Thymus (tissue), 11 donors: Measurements from ENCODE around the gene CDCA7L. TPM values are rescaled to one million over a fixed set of nuclear protein-coding genes. Genes with fewer than 3 reads are reported as not detected.
"Not testable (repeated sequence)": the region's sequence is repeated elsewhere in the genome, so short reads cannot be mapped to it uniquely, and the experiment has no call there.

Experiments used
- DNase-seq, 9 donors: peaks; one replicate each; pipeline ENCODE4 v3.0.0-alpha.2; 2013; ENCODE audit warnings: low spot score in 9 of 9, low read depth in 6 of 9, missing footprints in 1 of 9
- H3K27ac ChIP-seq, 2 donors: one replicate each; pipeline ENCODE4 v1.5.1; 2013; ENCODE audit warnings: control low read depth in 1 of 2, low read depth in 1 of 2, low read length in 1 of 2, mild to moderate bottlenecking in 1 of 2, moderate library complexity in 1 of 2
- H3K27me3 ChIP-seq, 2 donors: one replicate each; pipeline ENCODE4 v1.5.1; 2013; ENCODE audit warnings: low read length in 1 of 2; ENCODE audit not compliant: control insufficient read depth in 2 of 2, insufficient read depth in 1 of 2
- H3K36me3 ChIP-seq, 2 donors: one replicate each; pipeline ENCODE4 v1.5.1; 2013; ENCODE audit warnings: low read length in 1 of 2, mild to moderate bottlenecking in 1 of 2, moderate library complexity in 1 of 2; ENCODE audit not compliant: control insufficient read depth in 2 of 2, insufficient read depth in 2 of 2
- H3K4me1 ChIP-seq, 2 donors: one replicate each; pipeline ENCODE4 v1.5.1; 2013; ENCODE audit warnings: low read length in 2 of 2; ENCODE audit not compliant: control insufficient read depth in 2 of 2, insufficient read depth in 2 of 2
- H3K4me3 ChIP-seq, 2 donors: one replicate each; pipeline ENCODE4 v1.5.1; 2013; ENCODE audit warnings: low read length in 2 of 2, control low read depth in 1 of 2, mild to moderate bottlenecking in 1 of 2
- H3K9me3 ChIP-seq, 2 donors: one replicate each; pipeline ENCODE4 v1.5.1; 2013; ENCODE audit warnings: low read length in 1 of 2, mild to moderate bottlenecking in 1 of 2; ENCODE audit not compliant: control insufficient read depth in 2 of 2, insufficient read depth in 1 of 2
- WGBS: extraction: QIAGEN DNeasy Blood & Tissue Kit; methylation state at CpG from one replicate; pipeline ENCODE4 v1.1.7; 2013; 5-methylcytosine and 5-hydroxymethylcytosine counted together
- polyA plus RNA-seq: library from polyadenylated mRNA; stranded (reverse); fragments of 200-250 nt; gene quantifications from one replicate; pipeline ENCODE4 v1.2.3, GENCODE V29; 2013
- total RNA-seq: library from RNA; stranded (reverse); fragments of 120-200 nt; gene quantifications from one replicate; pipeline ENCODE4 v1.2.4, GENCODE V29; 2013
- donor health status: healthy.

Gene CDCA7L
- total and polyA plus RNA-seq, 2 donors: 31.4 to 73.8 TPM

DNA sequence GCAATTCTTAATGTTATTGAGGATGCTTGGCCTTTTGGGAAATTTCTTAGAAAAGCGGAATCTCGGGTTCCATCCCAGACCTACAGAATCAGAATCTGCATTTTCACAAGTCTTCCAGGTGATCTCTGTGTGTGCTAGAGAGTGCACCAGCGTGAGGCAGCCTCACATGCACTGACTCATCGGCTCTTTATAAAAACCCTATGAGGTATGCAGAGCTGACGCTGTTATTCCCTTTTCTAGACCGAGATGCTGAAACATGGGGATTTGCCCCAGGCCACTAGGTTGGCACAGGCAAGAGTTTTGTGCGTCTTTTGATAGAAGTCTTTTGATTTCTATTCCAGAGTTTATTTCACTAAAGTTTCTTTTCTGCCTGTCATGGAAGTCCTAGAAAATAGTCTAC lies 61.2 kb downstream of the CDCA7L start:
- no peaks in the 10 kb centered on the region for H3K9me3 ChIP-seq
- no peaks in the 10 kb centered on the region for H3K4me1 ChIP-seq
- no peak overlapping the region for H3K4me3 ChIP-seq
- H3K27me3 ChIP-seq: no peaks in the 10 kb centered on the region
- no peak for DNase-seq
- H3K27ac ChIP-seq: no peak overlapping the region
- H3K36me3 ChIP-seq: no peaks in the 10 kb centered on the region
- WGBS: 98% methylated on average over 7 of the region's 7 CpGs

DNA sequence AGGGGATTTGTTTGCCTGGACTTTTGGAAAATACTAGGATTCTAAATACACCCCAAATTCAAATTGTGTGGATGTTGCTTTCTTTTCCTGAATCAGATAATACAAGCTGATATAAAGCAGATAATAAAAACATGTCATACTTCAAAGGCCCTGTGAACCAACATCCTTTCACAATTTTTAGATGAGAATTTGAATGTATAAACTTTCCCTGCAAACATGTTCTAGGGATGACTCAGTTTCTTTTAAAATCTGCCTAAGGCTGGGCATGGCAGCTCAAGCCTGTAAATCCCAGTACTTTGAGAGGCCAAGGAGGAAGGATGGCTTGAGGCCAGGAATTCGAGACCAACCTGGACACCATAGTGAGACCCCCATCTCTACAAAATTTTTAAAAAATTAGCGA lies 62.2 kb downstream of the CDCA7L start:
- WGBS: 100% methylated on average over 2 of the region's 2 CpGs
- not testable (repeated sequence) for DNase-seq, H3K4me3 ChIP-seq

DNA sequence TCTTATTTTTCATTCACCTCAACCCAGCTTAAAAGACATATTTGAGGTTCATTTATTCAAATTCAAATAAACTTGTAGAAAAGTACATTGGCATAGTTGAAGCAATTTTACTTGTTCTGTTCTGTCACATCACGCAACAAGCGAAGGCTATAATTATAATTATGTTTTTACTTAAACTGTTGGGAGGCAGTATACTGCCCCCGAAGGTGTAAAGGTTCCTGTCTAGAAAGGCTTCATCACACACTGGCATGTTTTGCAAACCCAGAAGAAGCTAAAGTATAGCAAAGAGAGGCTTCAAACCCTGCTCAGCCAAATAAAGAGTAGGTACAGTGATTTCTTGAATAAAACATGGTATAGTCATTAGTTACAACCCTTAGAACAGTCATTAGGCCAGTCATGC lies 62.6 kb downstream of the CDCA7L start:
- Histone ChIP-seq H3K4me3 (no peak overlapping the region), H3K27me3 (no peaks in the 10 kb centered on the region), H3K27ac (no peak overlapping the region), H3K9me3 (no peaks in the 10 kb centered on the region), H3K36me3 (no peaks in the 10 kb centered on the region), H3K4me1 (no peaks in the 10 kb centered on the region)
- WGBS: 99% methylated on average over 3 of the region's 3 CpGs
- no peak for DNase-seq

More for the DNA sequence above, 62.2 kb downstream of the CDCA7L start:
- H3K9me3 ChIP-seq, H3K27me3 ChIP-seq, H3K27ac ChIP-seq, H3K4me1 ChIP-seq, H3K36me3 ChIP-seq: not testable (repeated sequence)

DNA sequence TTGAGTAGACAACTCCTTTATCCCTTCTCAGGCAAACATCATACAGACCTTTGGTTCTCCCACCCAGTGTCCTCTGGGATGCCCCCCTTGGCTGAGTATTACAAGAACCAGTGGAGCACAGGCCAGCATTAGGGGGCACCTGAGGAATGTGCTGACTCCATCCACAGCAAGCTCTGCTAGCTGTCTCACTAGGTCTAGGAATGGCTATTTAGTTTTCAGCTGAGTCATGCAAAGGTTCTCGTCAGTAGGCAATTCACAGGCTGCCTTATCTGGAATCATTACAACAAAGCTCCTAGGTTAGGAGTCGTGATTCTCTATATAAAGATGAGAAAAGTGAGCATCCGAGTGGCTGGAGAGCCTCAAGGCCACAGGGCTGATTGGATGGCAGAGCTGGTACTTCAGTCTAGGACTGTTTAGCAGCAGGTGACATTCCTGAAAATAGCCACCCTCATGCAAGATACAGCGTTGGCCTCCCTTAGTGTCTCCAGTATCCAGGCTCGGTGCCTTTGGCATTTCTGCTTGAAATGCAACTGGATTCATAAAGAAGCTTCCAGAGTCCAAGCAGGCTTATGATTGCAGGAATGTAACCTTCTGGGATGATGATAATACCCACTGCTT lies 75.8 kb downstream of the CDCA7L start:
- H3K4me1 ChIP-seq: no peaks in the 10 kb centered on the region
- DNase-seq: no peak
- H3K27me3 ChIP-seq: no peaks in the 10 kb centered on the region
- H3K36me3 ChIP-seq: no peaks in the 10 kb centered on the region
- no peak overlapping the region for H3K27ac ChIP-seq
- WGBS: 76% methylated on average over 5 of the region's 5 CpGs
- H3K4me3 ChIP-seq: no peak overlapping the region
- no peaks in the 10 kb centered on the region for H3K9me3 ChIP-seq

DNA sequence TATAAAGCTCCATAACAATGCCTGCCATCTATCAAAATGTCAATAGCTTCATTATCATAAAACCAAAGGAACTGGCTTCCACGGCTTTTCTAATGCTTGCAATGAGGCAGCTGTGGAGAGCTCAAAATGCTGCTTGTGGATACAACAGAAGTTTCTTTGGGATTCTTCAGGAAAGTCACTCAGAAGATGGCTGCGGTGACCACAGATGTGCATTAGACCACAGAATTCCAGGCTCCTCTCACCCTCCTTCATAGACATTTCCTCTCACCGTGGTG lies 77.2 kb downstream of the CDCA7L start:
- no peaks in the 10 kb centered on the region for H3K4me1 ChIP-seq
- H3K4me3 ChIP-seq: no peak overlapping the region
- DNase-seq: no peak
- WGBS: 90% methylated on average over 3 of the region's 3 CpGs
- no peaks in the 10 kb centered on the region for H3K9me3 ChIP-seq
- no peaks in the 10 kb centered on the region for H3K27me3 ChIP-seq
- no peak overlapping the region for H3K27ac ChIP-seq
- H3K36me3 ChIP-seq: no peaks in the 10 kb centered on the region

DNA sequence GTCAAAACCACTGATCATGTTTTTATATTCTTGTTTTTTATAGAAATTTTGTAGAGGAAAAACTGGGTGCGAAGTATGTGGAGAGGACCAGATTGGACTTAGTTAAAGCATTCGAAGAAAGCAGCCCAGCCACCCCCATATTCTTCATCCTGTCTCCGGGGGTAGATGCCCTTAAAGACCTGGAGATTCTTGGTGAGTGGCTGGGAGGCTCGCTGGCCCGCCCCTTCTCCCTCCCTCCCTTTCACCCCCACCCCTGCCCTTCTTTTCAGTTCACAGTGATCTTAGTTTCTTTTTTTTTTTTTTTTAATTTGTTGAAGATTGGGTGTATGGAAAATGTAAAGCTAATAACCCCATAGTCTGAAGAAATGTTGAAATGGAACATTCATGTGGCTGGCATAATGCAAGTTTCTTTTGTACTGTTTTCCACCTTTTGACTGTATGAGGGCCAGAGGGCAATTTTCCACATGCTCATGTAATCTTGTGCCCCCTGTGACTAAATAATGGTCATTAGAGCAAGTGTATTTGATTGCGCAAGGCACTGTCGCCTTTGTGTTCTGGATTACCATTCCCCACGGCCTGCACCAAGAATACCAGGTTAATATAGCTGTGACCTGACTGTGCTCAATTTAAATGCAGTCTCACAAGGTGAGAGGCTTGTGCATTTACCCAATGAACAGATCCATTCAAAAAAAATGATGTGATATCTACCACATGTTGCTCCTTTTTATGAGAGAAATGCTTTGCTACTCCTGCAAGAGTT lies 77.7 kb downstream of the CDCA7L start:
- H3K27ac ChIP-seq: no peak overlapping the region
- H3K36me3 ChIP-seq: no peaks in the 10 kb centered on the region
- H3K4me3 ChIP-seq: no peak overlapping the region
- no peak for DNase-seq
- no peaks in the 10 kb centered on the region for H3K27me3 ChIP-seq
- WGBS: 97% methylated on average over 8 of the region's 8 CpGs
- H3K9me3 ChIP-seq: no peaks in the 10 kb centered on the region
- no peaks in the 10 kb centered on the region for H3K4me1 ChIP-seq

DNA sequence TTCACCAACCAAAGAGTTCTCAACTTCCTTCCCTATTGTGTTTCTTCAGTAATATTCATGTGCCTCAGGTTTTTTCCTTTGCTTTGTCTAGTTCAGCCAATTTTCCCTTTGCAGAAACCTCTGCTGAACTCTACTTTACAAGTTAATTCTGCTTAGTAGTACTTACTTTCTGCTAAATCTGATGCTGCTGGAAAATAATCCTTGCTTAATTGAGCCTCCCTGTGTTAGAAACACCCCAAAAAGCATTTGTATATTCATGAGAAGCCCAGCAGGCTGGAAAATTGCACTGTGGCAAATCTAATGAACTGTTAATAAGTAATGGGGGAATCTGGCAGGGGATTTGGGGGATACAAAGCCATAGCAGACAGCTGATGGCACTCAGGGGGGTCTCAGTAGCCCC lies 78.5 kb downstream of the CDCA7L start:
- no peaks in the 10 kb centered on the region for H3K27me3 ChIP-seq

DNA sequence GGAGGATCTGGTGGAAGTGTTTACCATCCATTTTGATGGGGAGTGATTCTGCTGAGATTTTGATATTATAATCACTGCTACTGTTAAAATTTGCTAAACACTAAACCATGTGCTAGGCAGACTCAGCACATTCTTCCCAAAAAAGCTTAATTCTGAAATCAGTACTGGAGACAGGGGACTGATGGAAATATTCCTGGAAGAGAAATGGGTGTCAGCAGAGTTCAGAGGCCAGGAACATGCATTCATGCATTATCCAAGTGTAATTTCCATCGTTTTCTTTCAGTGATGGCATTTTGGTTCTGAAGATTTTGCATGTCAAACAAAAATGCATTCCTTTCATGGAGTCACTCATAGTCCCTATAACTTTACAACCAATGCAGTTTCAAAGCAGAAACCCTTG lies 79.0 kb downstream of the CDCA7L start:
- 94% methylated on average over 1 of the region's 1 CpG for WGBS
- H3K27ac ChIP-seq: no peak overlapping the region
- H3K4me1 ChIP-seq: no peaks in the 10 kb centered on the region
- DNase-seq: no peak
- no peaks in the 10 kb centered on the region for H3K27me3 ChIP-seq
- H3K9me3 ChIP-seq: no peaks in the 10 kb centered on the region
- H3K4me3 ChIP-seq: no peak overlapping the region
- no peaks in the 10 kb centered on the region for H3K36me3 ChIP-seq

More for the DNA sequence above, 78.5 kb downstream of the CDCA7L start:
- Histone ChIP-seq H3K4me3 (no peak overlapping the region), H3K9me3 (no peaks in the 10 kb centered on the region), H3K36me3 (no peaks in the 10 kb centered on the region), H3K4me1 (no peaks in the 10 kb centered on the region), H3K27ac (no peak overlapping the region)
- no peak for DNase-seq

DNA sequence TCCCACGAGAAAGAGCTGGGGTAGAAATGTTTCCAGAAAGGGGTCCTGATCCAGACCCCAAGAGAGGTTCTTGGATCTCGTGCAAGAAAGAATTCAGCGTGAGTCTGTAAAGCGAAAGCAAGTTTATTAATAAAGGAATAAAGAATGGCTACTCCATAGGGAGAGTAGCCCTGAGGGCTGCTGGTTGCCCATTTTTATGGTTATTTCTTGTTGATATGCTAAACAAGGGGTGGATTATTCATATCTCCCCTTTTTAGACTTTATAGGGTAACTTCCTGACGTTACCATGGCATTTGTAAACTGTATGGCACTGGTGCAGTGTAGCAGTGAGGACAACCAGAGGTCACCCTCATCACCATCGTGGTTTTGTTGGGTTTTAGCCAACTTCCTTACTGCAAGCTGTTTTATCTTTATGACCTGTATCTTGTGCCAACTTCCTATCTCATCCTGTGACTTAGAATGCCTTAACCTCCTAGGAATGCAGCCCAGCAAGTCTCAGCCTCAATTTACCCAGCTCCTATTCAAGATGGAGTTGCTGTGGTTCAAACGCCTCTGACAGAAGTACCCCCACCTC lies 80.0 kb downstream of the CDCA7L start:
- H3K4me1 ChIP-seq, H3K36me3 ChIP-seq, H3K4me3 ChIP-seq, DNase-seq, H3K27me3 ChIP-seq, H3K27ac ChIP-seq, H3K9me3 ChIP-seq: not testable (repeated sequence)
- 81% methylated on average over 7 of the region's 7 CpGs for WGBS
